GM23338 (cell line): ENCODE results near the gene OTOA. TPM values are rescaled to one million over a fixed set of nuclear protein-coding genes. Genes with fewer than 3 reads are reported as not detected.
"Not testable (repeated sequence)": the region's sequence is repeated elsewhere in the genome, so short reads cannot be mapped to it uniquely, and the experiment has no call there.

Source experiments
- ATAC-seq: fragments of 200-7000 bp; cut with Tn5 transposase; 3 replicates; pipeline ENCODE4 v1.9.1; 2020
- DNase-seq: peaks from one replicate; pipeline ENCODE4 v3.0.0-alpha.2; 2015; ENCODE audit warnings: low spot score
- H2AFZ ChIP-seq: fragments of 200-600 bp; sonication (generic); 2 replicates; pipeline ENCODE4 v1.8.0; 2016; ENCODE audit warnings: antibody characterized with exemption, mild to moderate bottlenecking, moderate library complexity
- H3F3A ChIP-seq: fragments of 200-600 bp; sonication (generic); replicated peaks from 2 replicates; pipeline ENCODE4 v1.8.0; 2017; ENCODE audit warnings: antibody characterized with exemption, mixed run types, low read depth
- H3K27ac ChIP-seq: fragments of 200-600 bp; sonication (generic); 2 replicates; pipeline ENCODE4 v1.6.1; 2016; ENCODE audit warnings: low read depth
- H3K27me3 ChIP-seq: fragments of 200-600 bp; sonication (generic); 2 replicates; pipeline ENCODE4 v1.8.0; 2016; ENCODE audit warnings: mild to moderate bottlenecking, mixed run types, moderate library complexity; ENCODE audit not compliant: insufficient read depth
- H3K36me3 ChIP-seq: fragments of 200-600 bp; sonication (generic); 2 replicates; pipeline ENCODE4 v1.8.0; 2016; ENCODE audit warnings: mild to moderate bottlenecking; ENCODE audit not compliant: insufficient read depth
- H3K4me1 ChIP-seq: fragments of 200-600 bp; sonication (generic); 2 replicates; pipeline ENCODE4 v1.8.0; 2016; ENCODE audit warnings: mild to moderate bottlenecking, moderate library complexity; ENCODE audit not compliant: insufficient read depth
- H3K4me2 ChIP-seq: fragments of 200-600 bp; sonication (generic); 2 replicates; pipeline ENCODE4 v1.7.1; 2017; ENCODE audit warnings: mixed run types
- H3K4me3 ChIP-seq: fragments of 200-600 bp; sonication (generic); 2 replicates; pipeline ENCODE4 v1.6.1; 2016; ENCODE audit warnings: mixed run types
- H3K79me2 ChIP-seq: fragments of 200-600 bp; sonication (generic); replicated peaks from 2 replicates; pipeline ENCODE4 v1.8.0; 2017; ENCODE audit warnings: mild to moderate bottlenecking; ENCODE audit not compliant: insufficient read depth
- H3K9me2 ChIP-seq: fragments of 200-600 bp; sonication (generic); 2 replicates; pipeline ENCODE4 v1.8.0; 2017; ENCODE audit not compliant: insufficient read depth
- H4K20me1 ChIP-seq: fragments of 200-600 bp; sonication (generic); replicated peaks from 2 replicates; pipeline ENCODE4 v1.8.0; 2017; ENCODE audit warnings: mild to moderate bottlenecking; ENCODE audit not compliant: insufficient read depth
- H3K27ac Mint-ChIP-seq: 2 replicates; pipeline ENCODE4 v1.8.0; 2020; ENCODE audit warnings: inconsistent platforms, mild to moderate bottlenecking, moderate library complexity, mixed read lengths
- H3K27me3 Mint-ChIP-seq: 3 replicates; pipeline ENCODE4 v1.8.0; 2022; ENCODE audit warnings: low read depth, mild to moderate bottlenecking, moderate library complexity, mixed read lengths, inconsistent platforms; ENCODE audit not compliant: insufficient read depth, poor library complexity
- H3K36me3 Mint-ChIP-seq: 3 replicates; pipeline ENCODE4 v1.8.0; 2021; ENCODE audit warnings: low read depth, mild to moderate bottlenecking, inconsistent platforms, moderate library complexity, mixed read lengths
- H3K4me1 Mint-ChIP-seq: 3 replicates; pipeline ENCODE4 v1.8.0; 2020; ENCODE audit warnings: mild to moderate bottlenecking, inconsistent platforms, mixed read lengths
- H3K4me3 Mint-ChIP-seq: 3 replicates; pipeline ENCODE4 v1.8.0; 2021; ENCODE audit warnings: moderate library complexity, mild to moderate bottlenecking, inconsistent platforms, mixed read lengths
- H3K9me3 Mint-ChIP-seq: 3 replicates; pipeline ENCODE4 v1.8.0; 2020; ENCODE audit warnings: moderate library complexity, mild to moderate bottlenecking, inconsistent platforms, mixed read lengths
- CTCF ChIP-seq, 2 experiments: fragments of 200-600 bp in 1 of 2; sonication (generic) in 1 of 2; conservative IDR thresholded peaks; 2 replicates each; pipeline versions ENCODE4 v1.5.1 to v1.6.1; 2016 to 2017; ENCODE audit warnings: antibody characterized with exemption in 2 of 2, low read depth in 2 of 2, mild to moderate bottlenecking in 2 of 2, moderate library complexity in 1 of 2
- ETS1 ChIP-seq: IDR thresholded peaks from 2 replicates; pipeline ENCODE4 v1.6.1; 2016; ENCODE audit warnings: antibody characterized with exemption
- EZH2 ChIP-seq: fragments of 200-600 bp; sonication (generic); IDR thresholded peaks from one replicate; pipeline ENCODE4 v1.8.0; 2017; ENCODE audit warnings: antibody characterized with exemption, mild to moderate bottlenecking, low read depth; ENCODE audit not compliant: unreplicated experiment
- EZH2phosphoT487 ChIP-seq: fragments of 200-600 bp; sonication (generic); IDR thresholded peaks from one replicate; pipeline ENCODE4 v1.8.1; 2018; ENCODE audit warnings: antibody characterized with exemption; ENCODE audit not compliant: unreplicated experiment
- NANOG ChIP-seq: IDR thresholded peaks from 2 replicates; pipeline ENCODE4 v1.6.1; 2016; ENCODE audit warnings: antibody characterized with exemption, borderline replicate concordance
- REST ChIP-seq: IDR thresholded peaks from one replicate; pipeline ENCODE4 v1.6.1; 2018; ENCODE audit warnings: antibody characterized with exemption; ENCODE audit not compliant: unreplicated experiment
- STAT1 ChIP-seq: IDR thresholded peaks from one replicate; pipeline ENCODE4 v1.6.1; 2016; ENCODE audit warnings: antibody characterized with exemption; ENCODE audit not compliant: unreplicated experiment
- polyA plus RNA-seq: library from polyadenylated mRNA; unstranded; fragments of >200 nt; fragmentation: Nextera tagmentation; extraction: Ambion mirVana; gene quantifications from 2 replicates; pipeline ENCODE4 v1.2.1, GENCODE V29; 2016
- total RNA-seq: library from RNA; depleted of rRNA; stranded (reverse); fragments of >200 nt; shearing (Covaris generic); gene quantifications from 2 replicates; pipeline ENCODE4 v1.2.3, GENCODE V29; 2014

Gene OTOA
- total and polyA plus RNA-seq, 2 experiments from 2014 or later = 0.16 to 0.17 TPM

- not testable (repeated sequence) for H4K20me1 ChIP-seq, H3K4me2 ChIP-seq, H3K4me3 Mint-ChIP-seq, H3K36me3 ChIP-seq, H3K27me3 Mint-ChIP-seq, DNase-seq, H3K4me1 ChIP-seq, H3K4me3 ChIP-seq, H3K79me2 ChIP-seq, H2AFZ ChIP-seq, H3F3A ChIP-seq, H3K9me2 ChIP-seq, H3K27ac Mint-ChIP-seq, ATAC-seq, H3K27ac ChIP-seq, H3K27me3 ChIP-seq
- Mint-ChIP-seq H3K36me3 (peaks cover 58% of the 10 kb centered on the region), H3K9me3 (peaks cover 11% of the 10 kb centered on the region; the same call in 2 of the 3 replicates), H3K4me1 (peaks cover 18% of the 10 kb centered on the region; the same call in 2 of the 3 replicates)
Measured at GRCh38 chr16:21630866-21631265, 32.9 kb upstream of the OTOA start.

GRCh38 chr16:21631376-21631775, 32.4 kb upstream of the OTOA start:
- not testable (repeated sequence) for H3K9me2 ChIP-seq, H3K4me3 ChIP-seq, H3K4me2 ChIP-seq, H3K27me3 Mint-ChIP-seq, H3K27ac Mint-ChIP-seq, H3K4me3 Mint-ChIP-seq, ATAC-seq, H3F3A ChIP-seq, H3K36me3 ChIP-seq, H3K79me2 ChIP-seq, DNase-seq, H2AFZ ChIP-seq, H4K20me1 ChIP-seq, H3K27ac ChIP-seq, H3K27me3 ChIP-seq, H3K4me1 ChIP-seq
- H3K4me1 Mint-ChIP-seq = peaks cover 21% of the 10 kb centered on the region; the same call in 2 of the 3 replicates
- peaks cover 11% of the 10 kb centered on the region; the same call in 2 of the 3 replicates for H3K9me3 Mint-ChIP-seq
- peaks cover 56% of the 10 kb centered on the region for H3K36me3 Mint-ChIP-seq

GRCh38 chr16:21631951-21632575, 31.7 kb upstream of the OTOA start:
- H2AFZ ChIP-seq, H4K20me1 ChIP-seq, H3K79me2 ChIP-seq, DNase-seq, H3K4me3 Mint-ChIP-seq, H3K27me3 Mint-ChIP-seq, H3K4me2 ChIP-seq, ATAC-seq, H3K27ac ChIP-seq, H3F3A ChIP-seq, H3K36me3 ChIP-seq, H3K4me1 ChIP-seq, H3K9me2 ChIP-seq, H3K27me3 ChIP-seq, H3K27ac Mint-ChIP-seq, H3K4me3 ChIP-seq: not testable (repeated sequence)
- Mint-ChIP-seq H3K36me3 (peaks cover 51% of the 10 kb centered on the region), H3K9me3 (peaks cover 11% of the 10 kb centered on the region; the same call in 2 of the 3 replicates), H3K4me1 (peaks cover 17% of the 10 kb centered on the region; the same call in 2 of the 3 replicates)

GRCh38 chr16:21634216-21634615, 29.6 kb upstream of the OTOA start:
- peaks cover 2% of the 10 kb centered on the region for H3K27me3 Mint-ChIP-seq
- Histone ChIP-seq H3K4me2 (no peak overlapping the region), H3K27me3 (no peaks in the 10 kb centered on the region), H3F3A (no peaks in the 10 kb centered on the region), H4K20me1 (no peaks in the 10 kb centered on the region; the same call in 1 of the 2 replicates), H3K36me3 (no peaks in the 10 kb centered on the region; the same call in 1 of the 2 replicates), H3K4me3 (no peak overlapping the region), H3K4me1 (peaks cover 8% of the 10 kb centered on the region; the same call in 1 of the 2 replicates), H3K27ac (no peak overlapping the region), H2AFZ (no peak overlapping the region), H3K79me2 (0 out of 2 replicates have a peak, but pooled peaks cover 1% of the 10 kb centered on the region), H3K9me2 (no peaks in the 10 kb centered on the region)
- no peak for DNase-seq
- H3K4me1 Mint-ChIP-seq = peaks cover 17% of the 10 kb centered on the region; the same call in 2 of the 3 replicates
- peaks cover 29% of the 10 kb centered on the region for H3K36me3 Mint-ChIP-seq
- no peak for ATAC-seq
- no peak overlapping the region for H3K4me3 Mint-ChIP-seq
- H3K27ac Mint-ChIP-seq = no peak overlapping the region
- H3K9me3 Mint-ChIP-seq = peaks cover 7% of the 10 kb centered on the region; the same call in 2 of the 3 replicates
- TF ChIP-seq ETS1 = no peak
- TF ChIP-seq EZH2 = no peak
- no peak for TF ChIP-seq REST
- no peak for TF ChIP-seq NANOG
- no peak for TF ChIP-seq STAT1
- TF ChIP-seq CTCF (conservative IDR thresholded peaks at IDR 0.05; ENCODE audit: low read depth in 2 of 2) = no peak
- TF ChIP-seq EZH2phosphoT487 = no peak
